Stimulated activated CD4-positive, alpha-beta T cell treated with anti-CD3 and anti-CD28 coated beads, Interleukin-2, amount 100 ng/mL, for 24 hours (primary cell): Measurements from ENCODE around the gene BTBD9.

ENCODE experiments used
- DNase-seq, 2 donors: peaks; one replicate each; pipeline ENCODE4 v3.0.0-alpha.2; 2020

Gene BTBD9

DNA sequence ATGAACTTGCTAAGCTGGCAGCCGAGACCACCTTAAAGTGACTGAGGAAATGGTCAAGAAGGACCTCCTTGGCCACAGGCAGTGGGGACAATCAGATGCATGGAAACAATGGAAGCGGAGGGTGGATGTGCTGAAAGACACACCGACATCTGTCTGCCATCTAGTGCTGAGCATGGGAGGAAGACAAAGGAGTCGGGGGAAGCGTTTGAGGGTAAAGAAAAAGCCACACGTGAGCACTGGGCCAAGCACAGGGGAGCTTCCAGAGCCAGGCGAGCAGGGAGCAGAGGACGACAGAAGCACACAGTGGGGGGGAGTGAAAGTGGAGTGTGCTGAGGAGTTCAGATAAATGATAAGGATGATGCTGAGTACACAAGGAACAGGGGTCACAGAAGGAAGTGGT, 452.4 kb downstream of the BTBD9 start:
- DNase-seq: no peak

GRCh38 chr6:38185752-38186151, 454.0 kb downstream of the BTBD9 start:
- no peak for DNase-seq

DNA sequence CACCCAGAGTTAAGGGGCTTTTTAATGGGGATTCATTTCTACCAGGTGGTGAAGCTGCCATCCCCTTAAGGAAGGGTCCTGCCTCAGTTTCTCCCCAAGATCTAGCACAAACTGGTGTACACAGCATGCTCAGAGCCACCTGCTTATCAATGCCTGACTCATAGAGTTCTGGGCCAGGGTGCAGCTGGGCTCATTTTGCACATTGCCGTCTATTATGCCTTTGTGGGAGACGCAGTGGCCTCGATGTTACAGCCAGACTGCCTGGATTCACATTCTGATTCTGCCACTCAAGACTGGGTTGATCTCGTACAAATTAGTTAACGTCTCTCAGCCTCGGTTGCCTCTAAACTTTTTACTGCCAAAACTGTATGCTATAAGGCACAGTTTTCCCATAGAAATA, 454.5 kb downstream of the BTBD9 start:
- no peak for DNase-seq

DNA sequence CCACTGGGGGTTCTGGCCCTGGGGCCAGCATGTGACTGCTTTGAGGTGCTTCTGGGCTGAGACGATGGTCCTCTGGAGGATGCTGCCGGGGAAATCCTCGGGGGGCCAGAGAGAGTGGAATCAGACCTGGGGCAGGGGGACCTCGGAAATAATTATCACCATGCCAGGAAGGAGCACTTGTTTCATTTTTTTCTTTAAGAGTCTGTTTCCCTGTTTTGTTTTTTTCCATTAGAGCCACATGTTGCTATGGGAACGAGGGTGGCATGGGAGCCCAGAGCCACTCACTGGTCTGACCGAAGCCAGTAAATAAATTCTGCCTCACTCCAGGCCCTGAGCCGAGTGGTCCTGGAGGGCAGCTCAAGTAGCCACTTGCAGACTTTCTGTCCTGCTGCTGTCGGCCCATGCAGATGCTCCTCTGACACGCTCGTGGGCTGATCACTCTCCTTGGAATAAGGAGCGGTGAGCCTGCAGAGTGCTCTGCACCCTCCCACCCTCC, 455.1 kb downstream of the BTBD9 start:
- no peak for DNase-seq

DNA sequence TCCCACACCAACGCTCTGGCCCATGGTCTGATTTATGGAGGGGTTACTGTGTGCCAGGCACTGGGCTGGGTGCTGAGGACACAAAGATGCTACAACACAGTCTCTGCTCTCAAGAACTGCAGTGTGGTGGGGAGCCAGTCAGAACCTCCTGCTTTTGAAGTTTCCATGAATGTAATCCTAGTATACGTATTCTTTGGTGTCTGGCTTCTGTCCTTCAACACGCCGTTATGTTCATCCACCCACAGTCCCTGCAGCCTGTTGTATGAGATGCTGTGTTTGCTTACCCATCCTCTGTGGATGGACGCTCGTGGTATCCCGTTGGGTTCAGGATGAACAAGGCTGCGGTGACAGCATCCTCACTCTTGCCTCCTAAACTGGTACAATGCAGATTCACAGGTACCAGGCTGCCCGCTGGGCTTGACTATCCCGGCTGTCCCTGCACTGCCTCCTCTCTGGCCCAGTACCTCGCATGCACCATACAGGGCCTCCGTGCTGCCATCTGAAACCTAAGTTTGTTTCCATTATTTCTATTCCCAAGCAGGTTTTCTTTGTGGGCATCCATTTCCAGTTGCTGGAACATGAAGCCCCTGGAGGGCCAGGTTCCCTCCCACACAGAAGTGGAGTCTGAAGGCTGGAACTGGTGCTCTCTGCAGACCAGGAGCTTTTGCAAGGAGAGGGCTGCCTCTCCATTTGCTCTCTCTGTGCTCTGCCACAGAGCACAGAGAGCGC, 455.7 kb downstream of the BTBD9 start:
- DNase-seq: no peak

DNA sequence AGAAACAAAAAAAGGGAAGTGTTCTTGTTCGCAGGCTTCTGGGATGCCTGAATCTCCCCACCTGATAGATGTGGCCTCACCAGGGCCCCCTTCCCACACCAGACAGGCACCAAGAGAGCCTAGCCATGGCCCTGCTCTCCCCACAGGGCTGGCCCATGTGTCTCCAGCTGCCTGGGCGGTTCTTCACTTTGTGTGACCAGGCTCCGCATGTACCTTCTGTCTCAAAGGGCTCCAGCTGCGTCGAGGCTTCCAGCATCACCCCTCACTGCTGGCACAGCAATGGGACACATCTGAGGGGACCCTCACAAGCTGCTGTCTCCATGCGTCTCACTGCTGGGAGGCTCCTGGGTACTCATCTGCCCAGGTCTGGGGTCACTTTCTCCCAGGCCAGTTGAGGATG, 457.3 kb downstream of the BTBD9 start:
- DNase-seq: no peak

DNA sequence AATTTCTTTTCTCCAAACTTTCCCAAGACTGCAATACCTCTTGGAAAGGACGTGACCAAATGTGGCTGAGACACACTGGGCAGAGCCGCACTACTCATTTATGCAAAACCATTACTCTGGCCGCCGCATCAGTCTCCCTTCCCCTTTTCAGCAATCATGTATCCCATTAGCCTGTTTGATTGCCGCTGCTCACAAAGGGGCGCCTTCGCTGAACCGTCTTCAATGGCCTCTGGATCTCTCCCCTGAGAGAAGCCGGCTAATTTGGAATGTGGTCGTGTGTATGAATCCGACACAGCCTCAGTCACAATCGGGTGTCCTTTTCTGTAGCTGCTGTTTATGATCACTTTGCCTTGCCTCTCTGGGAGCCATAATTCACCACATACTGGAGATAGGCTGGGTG, 459.1 kb downstream of the BTBD9 start:
- DNase-seq: no peak

DNA sequence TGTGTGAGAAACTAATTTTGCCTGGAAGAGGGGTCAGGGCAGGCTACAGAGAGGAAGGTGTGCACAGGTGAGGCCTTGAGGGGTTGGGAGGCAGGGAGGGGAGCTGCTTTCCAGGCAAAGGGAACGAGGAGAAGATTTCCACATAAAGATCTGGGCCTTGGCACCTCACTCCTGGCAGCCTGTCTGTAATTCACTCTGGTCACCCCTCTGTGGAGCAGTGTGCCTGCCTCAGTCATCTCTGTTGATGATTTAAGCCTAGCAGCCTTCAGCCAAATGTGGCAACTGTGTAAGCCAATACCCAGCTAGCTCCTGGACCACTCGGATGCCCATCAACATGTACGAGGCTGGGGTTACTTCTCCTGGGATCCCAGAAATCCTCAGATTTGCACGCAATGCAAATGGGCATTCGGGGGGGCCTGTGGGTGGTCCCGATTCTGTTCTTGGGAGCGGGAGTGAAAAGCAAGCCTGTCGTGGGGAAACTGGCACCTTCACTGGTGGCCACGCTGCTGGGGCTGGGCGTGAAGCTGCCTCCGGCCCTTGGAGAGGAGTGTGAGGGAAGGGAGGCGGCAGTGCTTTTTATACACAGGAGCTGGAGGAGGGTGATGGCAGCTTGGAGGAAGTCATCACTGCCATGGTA, 459.8 kb downstream of the BTBD9 start:
- DNase-seq: no peak

GRCh38 chr6:38179300-38179699, 460.4 kb downstream of the BTBD9 start:
- DNase-seq: no peak

- DNase-seq: no peak
Measured at GRCh38 chr6:38178584-38178886, 461.2 kb downstream of the BTBD9 start.

DNA sequence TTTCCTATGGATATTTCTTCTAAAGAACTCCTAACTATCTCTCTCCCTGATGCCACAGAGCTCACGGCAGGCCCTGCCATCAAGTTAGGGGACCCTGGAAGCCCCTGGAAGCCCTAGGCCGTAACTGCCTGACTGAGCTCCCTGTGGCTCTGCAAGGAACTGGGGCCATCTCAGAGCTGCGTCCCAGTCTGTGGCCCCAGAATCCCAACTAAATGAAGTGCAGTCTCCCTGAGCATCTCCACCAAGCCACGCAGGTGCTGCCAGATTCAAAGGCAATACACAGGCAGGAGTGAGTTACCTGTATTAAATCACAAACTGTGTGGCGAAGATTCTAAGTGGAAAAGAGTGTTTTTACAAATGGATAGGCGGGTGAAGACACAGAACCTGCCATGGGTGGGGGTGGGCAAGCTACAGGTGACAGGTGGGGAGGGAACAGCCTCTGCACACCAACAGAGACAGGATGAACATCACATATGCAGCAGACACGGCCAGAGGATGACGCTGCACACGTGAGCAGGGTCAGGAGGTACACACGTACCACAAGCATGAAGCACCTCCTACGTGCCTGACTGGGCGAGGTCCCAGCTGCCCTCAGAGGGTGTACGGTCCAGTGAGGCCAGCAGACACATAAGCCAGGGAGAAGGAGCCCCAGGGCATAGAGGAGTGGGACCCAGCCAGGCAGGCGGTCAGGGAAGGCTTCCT, 461.7 kb downstream of the BTBD9 start:
- no peak for DNase-seq

GRCh38 chr6:38176797-38177751, 462.7 kb downstream of the BTBD9 start:
- no peak for DNase-seq

- DNase-seq: no peak
Measured at GRCh38 chr6:38175786-38176185, 463.9 kb downstream of the BTBD9 start.

GRCh38 chr6:38174806-38175495, 464.8 kb downstream of the BTBD9 start:
- no peak for DNase-seq

DNA sequence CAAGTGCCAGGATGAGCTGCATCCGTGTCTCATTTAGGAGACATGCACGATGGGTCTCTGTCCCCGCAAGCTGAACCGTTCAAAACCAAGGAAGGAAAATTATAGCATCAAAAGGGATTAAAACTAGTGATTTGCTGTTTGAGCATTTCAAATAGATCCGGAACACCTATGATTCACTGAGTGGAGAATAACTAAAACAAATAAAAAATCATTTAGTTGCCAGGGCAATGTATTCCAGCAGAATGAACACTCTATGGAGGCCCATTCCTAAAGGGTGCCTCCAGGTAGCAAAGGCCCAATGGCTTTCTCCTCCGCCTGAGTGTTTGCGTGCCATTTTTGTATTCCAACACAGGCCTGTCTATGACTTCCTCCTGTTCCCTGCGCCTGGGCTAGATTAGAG, 465.4 kb downstream of the BTBD9 start:
- no peak for DNase-seq

- no peak for DNase-seq
Measured at GRCh38 chr6:38173909-38174308, 465.8 kb downstream of the BTBD9 start.

GRCh38 chr6:38172739-38173410, 466.9 kb downstream of the BTBD9 start:
- DNase-seq: no peak

GRCh38 chr6:38171997-38172738, 467.6 kb downstream of the BTBD9 start:
- no peak for DNase-seq

DNA sequence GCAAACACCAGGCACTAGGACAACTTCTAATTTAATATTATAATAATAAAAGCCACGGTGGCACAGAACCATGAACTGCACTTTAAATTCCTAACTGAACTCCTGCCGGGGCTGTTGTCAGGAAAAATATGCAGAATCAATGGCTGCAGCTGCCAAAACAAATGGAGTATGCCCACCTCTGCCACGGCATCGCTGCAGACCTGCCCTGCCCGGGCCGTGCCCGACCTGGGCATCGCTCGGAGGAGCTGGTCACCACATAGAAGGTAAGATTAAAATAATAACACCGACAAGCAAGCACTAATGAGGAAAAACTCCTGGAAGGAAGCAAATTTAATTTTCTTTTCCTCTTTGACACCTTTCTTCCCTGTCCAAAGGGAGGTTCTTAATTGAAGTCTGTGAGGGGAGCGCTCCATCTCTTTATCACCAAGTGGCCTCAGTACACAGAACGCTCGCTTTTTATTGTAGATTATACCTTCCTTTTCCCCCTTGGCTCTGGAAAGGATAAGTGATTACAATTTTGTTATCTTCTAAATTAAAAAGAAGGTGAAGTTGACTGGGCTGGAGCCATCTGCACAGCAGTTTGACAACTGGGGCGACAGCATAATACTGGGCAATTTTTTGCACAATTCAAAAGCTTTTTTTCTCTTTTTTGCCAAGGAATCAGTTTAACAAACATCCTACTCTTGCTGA, 468.9 kb downstream of the BTBD9 start:
- no peak for DNase-seq

DNA sequence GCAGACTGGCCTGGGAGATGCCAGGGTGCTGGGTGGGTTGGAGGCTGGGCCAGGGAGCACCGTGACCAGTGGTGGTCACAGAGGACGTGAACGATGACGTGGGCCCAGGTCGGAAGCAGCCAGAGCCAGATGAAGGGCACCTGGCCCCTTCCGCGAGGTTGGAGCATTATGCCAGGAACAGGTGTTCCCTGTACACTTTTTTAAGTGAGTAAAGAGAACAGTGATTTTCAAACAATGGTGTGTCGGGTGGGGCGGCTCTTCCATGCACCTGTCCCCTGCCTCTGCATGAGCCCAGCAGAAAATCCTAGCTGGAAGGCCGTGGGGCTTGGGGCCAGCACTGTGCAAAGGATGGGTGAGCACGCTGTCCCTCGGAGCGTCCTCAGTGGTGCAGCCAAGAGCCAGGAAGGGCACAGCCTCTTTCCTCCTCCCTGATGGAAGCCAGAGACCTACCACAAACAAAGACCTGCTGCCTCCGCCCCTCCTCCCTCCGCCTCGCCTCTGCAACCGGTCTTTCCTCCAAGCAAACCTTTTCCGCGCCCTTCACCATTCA, 469.7 kb downstream of the BTBD9 start:
- DNase-seq: no peak
